Left ventricle myocardium inferior (tissue), 1 donor: ENCODE results near the gene SOX18. TPM values are rescaled to one million over a fixed set of nuclear protein-coding genes. Genes with fewer than 3 reads are reported as not detected.
"Not testable (repeated sequence)": the region's sequence is repeated elsewhere in the genome, so short reads cannot be mapped to it uniquely, and the experiment has no call there.

ENCODE experiments used
- DNase-seq: peaks from one replicate; pipeline ENCODE4 v3.0.0-alpha.2; 2020
- H3K27ac ChIP-seq: fragments of 200-600 bp; replicated peaks from 2 replicates; pipeline ENCODE4 v1.8.0; 2021
- H3K27me3 ChIP-seq: fragments of 200-600 bp; 2 replicates; pipeline ENCODE4 v1.8.0; 2021; ENCODE audit warnings: low read depth
- H3K36me3 ChIP-seq: fragments of 200-600 bp; 2 replicates; pipeline ENCODE4 v1.8.0; 2021
- H3K4me1 ChIP-seq: fragments of 200-600 bp; 2 replicates; pipeline ENCODE4 v1.8.0; 2021
- H3K4me3 ChIP-seq: fragments of 200-600 bp; 2 replicates; pipeline ENCODE4 v1.8.0; 2021; ENCODE audit warnings: mild to moderate bottlenecking, moderate library complexity
- H3K9me3 ChIP-seq: fragments of 200-600 bp; replicated peaks from 2 replicates; pipeline ENCODE4 v1.8.0; 2021
- intact Hi-C: fragments of 100-400 bp; cut with micrococcal nuclease; formaldehyde crosslinking; loops from one replicate; pipeline ENCODE4 v1.11.0; 2022
- total RNA-seq: library from RNA; stranded (reverse); fragmentation: NEBNext Ultra II Directional; extraction: Animal tissue kit (Norgen Biotek cat#: 25700); gene quantifications from one replicate; pipeline ENCODE4 v1.2.1, GENCODE V29; 2021
- TF ChIP-seq, protein P1 (sequence below): fragments of 200-600 bp; IDR thresholded peaks from 2 replicates; pipeline ENCODE4 v1.8.0; 2021; ENCODE audit warnings: antibody characterized with exemption, mild to moderate bottlenecking, borderline replicate concordance
- donor health status: DM: no; HTN: yes; CAD: no; lungs with severe emphysema.

The SOX18 gene
- total RNA-seq, 1 donor from 2014 or later: 30.5 TPM

DNA sequence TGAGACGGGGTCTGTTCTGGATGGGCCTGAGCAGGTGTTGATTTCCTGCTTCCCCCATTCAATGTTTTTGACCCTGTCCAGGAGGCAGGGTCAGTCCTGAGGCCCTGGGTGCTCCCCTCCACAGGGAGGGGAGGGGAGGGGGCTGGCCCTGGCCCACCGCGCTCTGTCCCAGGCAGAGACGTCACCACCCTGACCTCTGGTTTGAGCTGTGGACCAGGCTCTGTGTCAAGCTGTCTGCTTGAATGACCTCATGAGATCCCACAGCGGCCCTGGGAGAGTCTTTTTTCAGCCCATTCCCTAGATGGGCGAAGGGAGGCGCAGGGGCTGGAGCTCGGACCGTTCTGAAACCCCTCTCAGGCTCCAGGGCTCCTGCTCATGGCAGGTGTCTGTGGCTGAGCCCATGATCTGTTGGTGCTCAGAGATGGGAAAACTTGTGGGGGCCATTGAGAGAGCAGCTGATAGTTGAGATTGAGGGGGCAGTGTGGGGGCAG is 43.6 kb upstream of the SOX18 start:
- Histone ChIP-seq H3K4me1 (no peaks in the 10 kb centered on the region), H3K9me3 (no peaks in the 10 kb centered on the region), H3K4me3 (no peak overlapping the region), H3K27ac (no peak overlapping the region), H3K36me3 (no peaks in the 10 kb centered on the region), H3K27me3 (peaks cover 38% of the 10 kb centered on the region)
- intact Hi-C loops: no loop called here
- DNase-seq: no peak
- TF ChIP-seq, protein P1, sequence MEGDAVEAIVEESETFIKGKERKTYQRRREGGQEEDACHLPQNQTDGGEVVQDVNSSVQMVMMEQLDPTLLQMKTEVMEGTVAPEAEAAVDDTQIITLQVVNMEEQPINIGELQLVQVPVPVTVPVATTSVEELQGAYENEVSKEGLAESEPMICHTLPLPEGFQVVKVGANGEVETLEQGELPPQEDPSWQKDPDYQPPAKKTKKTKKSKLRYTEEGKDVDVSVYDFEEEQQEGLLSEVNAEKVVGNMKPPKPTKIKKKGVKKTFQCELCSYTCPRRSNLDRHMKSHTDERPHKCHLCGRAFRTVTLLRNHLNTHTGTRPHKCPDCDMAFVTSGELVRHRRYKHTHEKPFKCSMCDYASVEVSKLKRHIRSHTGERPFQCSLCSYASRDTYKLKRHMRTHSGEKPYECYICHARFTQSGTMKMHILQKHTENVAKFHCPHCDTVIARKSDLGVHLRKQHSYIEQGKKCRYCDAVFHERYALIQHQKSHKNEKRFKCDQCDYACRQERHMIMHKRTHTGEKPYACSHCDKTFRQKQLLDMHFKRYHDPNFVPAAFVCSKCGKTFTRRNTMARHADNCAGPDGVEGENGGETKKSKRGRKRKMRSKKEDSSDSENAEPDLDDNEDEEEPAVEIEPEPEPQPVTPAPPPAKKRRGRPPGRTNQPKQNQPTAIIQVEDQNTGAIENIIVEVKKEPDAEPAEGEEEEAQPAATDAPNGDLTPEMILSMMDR: no peak

DNA sequence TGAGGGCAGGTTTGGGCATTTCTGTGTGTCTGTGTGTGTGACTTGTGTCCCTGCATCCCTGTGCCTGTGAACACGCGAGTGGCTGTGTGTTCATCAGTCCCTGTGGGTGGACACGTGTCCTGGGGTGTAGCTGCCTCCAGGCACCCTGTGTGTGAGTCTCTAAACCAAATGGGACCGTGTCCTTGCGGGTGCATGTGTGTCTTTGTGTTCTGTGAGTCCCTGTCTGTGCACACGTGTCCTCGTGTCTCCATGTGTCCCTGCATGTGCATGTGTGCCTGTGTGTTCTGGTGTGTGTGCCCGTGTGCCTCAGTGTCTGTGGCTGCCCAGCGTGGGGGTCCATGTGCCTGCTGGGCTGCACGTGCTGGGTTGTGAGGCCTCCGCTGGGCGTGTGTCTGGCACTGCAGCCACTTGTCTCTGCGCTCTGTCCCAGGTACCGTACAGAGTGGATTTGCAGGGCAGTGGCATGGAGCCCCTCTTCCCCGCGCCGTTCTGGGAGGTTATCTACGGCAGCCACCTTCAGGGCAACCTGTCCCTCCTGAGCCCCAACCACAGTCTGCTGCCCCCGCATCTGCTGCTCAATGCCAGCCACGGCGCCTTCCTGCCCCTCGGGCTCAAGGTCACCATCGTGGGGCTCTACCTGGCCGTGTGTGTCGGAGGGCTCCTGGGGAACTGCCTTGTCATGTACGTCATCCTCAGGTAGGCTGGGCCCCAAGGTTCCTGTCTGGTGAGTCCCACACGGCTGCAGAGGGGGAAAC is 43.0 kb upstream of the SOX18 start:
- intact Hi-C loops: no loop called here
- Histone ChIP-seq H3K27ac (no peak overlapping the region), H3K36me3 (no peaks in the 10 kb centered on the region), H3K27me3 (peaks cover 38% of the 10 kb centered on the region), H3K9me3 (no peaks in the 10 kb centered on the region), H3K4me3 (no peak overlapping the region), H3K4me1 (no peaks in the 10 kb centered on the region)
- TF ChIP-seq, protein P1: no peak
- DNase-seq: no peak

DNA sequence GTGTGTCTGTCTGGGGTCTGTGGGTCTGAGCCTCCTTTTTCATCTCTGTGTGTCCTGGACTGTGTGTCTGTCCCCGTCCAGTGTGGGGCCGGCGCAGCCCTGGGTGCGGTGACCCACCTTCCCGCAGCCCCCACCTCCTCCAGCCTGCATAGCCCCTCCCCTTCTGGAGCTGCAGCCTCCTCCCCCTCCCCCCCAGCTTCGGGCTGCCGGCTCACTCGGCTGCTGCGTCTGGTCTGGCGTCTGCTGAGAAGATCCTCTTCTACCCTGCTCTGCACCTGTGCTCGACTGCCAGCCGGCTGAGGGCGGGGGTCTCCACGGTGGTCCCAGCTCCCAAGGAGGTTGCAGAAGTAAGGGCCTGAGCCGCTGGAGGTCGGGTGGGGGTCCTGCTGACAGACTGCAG is 42.3 kb upstream of the SOX18 start:
- intact Hi-C loops: no loop called here
- TF ChIP-seq, protein P1: no peak
- Histone ChIP-seq H3K27ac (no peak overlapping the region), H3K4me1 (no peaks in the 10 kb centered on the region), H3K36me3 (no peaks in the 10 kb centered on the region), H3K27me3 (peaks cover 39% of the 10 kb centered on the region), H3K9me3 (no peaks in the 10 kb centered on the region), H3K4me3 (no peak overlapping the region)
- no peak for DNase-seq

DNA sequence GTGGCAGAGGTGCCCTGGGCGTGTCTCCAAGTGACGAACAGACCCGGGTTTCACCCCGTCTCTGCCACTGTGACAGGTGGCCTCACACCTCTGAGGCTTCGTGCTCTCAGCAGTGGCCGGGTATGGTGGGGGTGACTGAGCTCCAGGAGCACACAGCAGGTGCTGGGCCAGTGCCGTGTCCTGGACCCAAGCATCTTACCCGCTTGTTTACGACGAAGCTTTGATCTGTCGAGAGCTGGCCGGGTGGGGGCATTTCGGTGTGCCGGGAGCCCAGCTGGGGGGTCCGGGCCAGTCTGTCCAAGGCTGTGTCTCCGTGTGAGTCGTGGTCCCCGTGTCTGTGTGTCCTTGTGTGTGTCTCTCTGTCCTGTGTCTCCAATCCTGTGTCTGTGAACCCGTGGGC is 41.9 kb upstream of the SOX18 start:
- H3K36me3 ChIP-seq: no peaks in the 10 kb centered on the region
- intact Hi-C loops: no loop called here
- TF ChIP-seq, protein P1: no peak
- no peak overlapping the region for H3K4me3 ChIP-seq
- H3K27me3 ChIP-seq: peaks cover 41% of the 10 kb centered on the region
- H3K27ac ChIP-seq: no peak overlapping the region
- no peaks in the 10 kb centered on the region for H3K9me3 ChIP-seq
- no peaks in the 10 kb centered on the region for H3K4me1 ChIP-seq
- no peak for DNase-seq

DNA sequence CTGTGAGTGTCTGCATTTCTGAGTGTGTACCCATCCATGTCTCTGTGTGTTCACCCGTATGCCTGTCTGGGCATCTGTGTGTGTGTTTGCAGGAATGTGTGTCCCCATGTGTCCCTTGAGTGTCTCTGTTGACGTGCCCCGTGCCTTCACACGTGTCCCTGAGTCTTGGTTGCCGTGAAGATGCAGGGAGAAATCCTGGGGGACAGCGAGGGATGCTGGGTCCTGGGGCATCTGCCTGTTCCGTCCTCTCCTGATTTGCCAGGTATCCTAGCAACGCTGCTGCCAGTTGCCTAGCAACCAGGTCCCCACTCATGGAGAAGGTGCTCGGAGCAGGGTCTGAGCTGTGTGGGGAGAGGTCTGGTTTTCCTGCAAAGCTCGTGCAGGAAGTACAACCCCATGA is 40.7 kb upstream of the SOX18 start:
- Histone ChIP-seq H3K9me3 (no peaks in the 10 kb centered on the region), H3K27me3 (peaks cover 42% of the 10 kb centered on the region), H3K27ac (no peak overlapping the region), H3K36me3 (no peaks in the 10 kb centered on the region), H3K4me1 (no peaks in the 10 kb centered on the region), H3K4me3 (no peak overlapping the region)
- DNase-seq: no peak
- intact Hi-C loops: no loop called here
- TF ChIP-seq, protein P1: no peak

DNA sequence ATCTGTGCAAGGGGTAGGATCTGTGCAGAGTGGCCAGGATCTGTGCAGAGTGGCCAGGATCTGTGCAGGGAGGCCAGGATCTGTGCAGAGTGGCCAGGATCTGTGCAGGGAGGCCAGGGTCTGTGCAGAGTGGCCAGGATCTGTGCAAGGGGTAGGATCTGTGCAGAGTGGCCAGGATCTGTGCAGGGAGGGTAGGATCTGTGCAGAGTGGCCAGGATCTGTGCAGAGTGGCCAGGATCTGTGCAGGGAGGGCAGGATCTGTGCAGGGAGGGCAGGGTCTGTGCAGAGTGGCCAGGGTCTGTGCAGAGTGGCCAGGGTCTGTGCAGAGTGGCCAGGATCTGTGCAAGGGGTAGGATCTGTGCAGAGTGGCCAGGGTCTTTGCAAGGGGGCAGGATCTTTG is 39.1 kb upstream of the SOX18 start:
- Histone ChIP-seq H3K4me1 (peaks cover 12% of the 10 kb centered on the region), H3K27me3 (peaks cover 57% of the 10 kb centered on the region)
- H3K36me3 ChIP-seq, H3K4me3 ChIP-seq, H3K9me3 ChIP-seq, intact Hi-C loops, DNase-seq, H3K27ac ChIP-seq: not testable (repeated sequence)

DNA sequence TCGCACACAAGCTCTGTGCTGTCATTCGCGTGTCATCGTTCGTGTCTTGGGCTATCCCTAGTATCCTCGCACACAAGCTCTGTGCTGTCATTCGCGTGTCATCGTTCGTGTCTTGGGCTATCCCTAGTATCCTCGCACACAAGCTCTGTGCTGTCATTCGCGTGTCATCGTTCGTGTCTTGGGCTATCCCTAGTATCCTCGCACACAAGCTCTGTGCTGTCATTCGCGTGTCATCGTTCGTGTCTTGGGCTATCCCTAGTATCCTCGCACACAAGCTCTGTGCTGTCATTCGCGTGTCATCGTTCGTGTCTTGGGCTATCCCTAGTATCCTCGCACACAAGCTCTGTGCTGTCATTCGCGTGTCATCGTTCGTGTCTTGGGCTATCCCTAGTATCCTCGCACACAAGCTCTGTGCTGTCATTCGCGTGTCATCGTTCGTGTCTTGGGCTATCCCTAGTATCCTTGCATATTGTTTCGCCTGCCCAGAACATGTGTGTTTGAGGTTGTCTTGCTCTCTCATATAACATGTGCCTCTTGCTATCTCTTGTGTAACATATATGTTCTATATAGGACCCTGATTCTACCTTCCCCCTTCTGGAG is 37.9 kb upstream of the SOX18 start:
- H3K4me1 ChIP-seq: peaks cover 21% of the 10 kb centered on the region
- H3K27ac ChIP-seq, H3K4me3 ChIP-seq, H3K36me3 ChIP-seq, H3K9me3 ChIP-seq, intact Hi-C loops, DNase-seq: not testable (repeated sequence)
- H3K27me3 ChIP-seq: peaks cover 50% of the 10 kb centered on the region
